IPS-18c (cell line): ENCODE data around the gene POLR2J2.
"Not testable (repeated sequence)": the region's sequence is repeated elsewhere in the genome, so short reads cannot be mapped to it uniquely, and the experiment has no call there.

Experiments
- H3K4me3 ChIP-seq: 2 replicates; pipeline ENCODE4 v1.7.0; 2013; ENCODE audit warnings: low read depth, mild to moderate bottlenecking, low read length, moderate library complexity; ENCODE audit not compliant: insufficient read depth
- H3K9me3 ChIP-seq: one replicate; pipeline ENCODE4 v1.6.1; 2013; ENCODE audit warnings: mild to moderate bottlenecking, low read length, moderate library complexity; ENCODE audit not compliant: control insufficient read depth, insufficient read depth

Gene POLR2J2

GRCh38 chr7:102671166-102671955, at the start of gene POLR2J2:
Gene POLR2J2 (minus strand): TSS chr7:102671663. CDS start chr7:102671601, 62 bp downstream.
- not testable (repeated sequence) for H3K4me3 ChIP-seq, H3K9me3 ChIP-seq

GRCh38 chr7:102718491-102718890, 47.0 kb upstream of the POLR2J2 start:
- H3K4me3 ChIP-seq: not testable (repeated sequence)

GRCh38 chr7:102715718-102716117, 44.3 kb upstream of the POLR2J2 start:
- not testable (repeated sequence) for H3K9me3 ChIP-seq, H3K4me3 ChIP-seq

More at GRCh38 chr7:102718491-102718890, 47.0 kb upstream of the POLR2J2 start:
- H3K9me3 ChIP-seq: not testable (repeated sequence)

GRCh38 chr7:102714774-102715522, 43.5 kb upstream of the POLR2J2 start:
- H3K4me3 ChIP-seq, H3K9me3 ChIP-seq: not testable (repeated sequence)

- not testable (repeated sequence) for H3K4me3 ChIP-seq, H3K9me3 ChIP-seq
Measured at GRCh38 chr7:102713691-102714080, 42.2 kb upstream of the POLR2J2 start.

- H3K4me3 ChIP-seq, H3K9me3 ChIP-seq: not testable (repeated sequence)
Measured at GRCh38 chr7:102713011-102713690, 41.7 kb upstream of the POLR2J2 start.

GRCh38 chr7:102698962-102699750, 27.7 kb upstream of the POLR2J2 start:
- H3K4me3 ChIP-seq, H3K9me3 ChIP-seq: not testable (repeated sequence)

- not testable (repeated sequence) for H3K9me3 ChIP-seq, H3K4me3 ChIP-seq
Measured at GRCh38 chr7:102697642-102698512, 26.4 kb upstream of the POLR2J2 start.

- H3K9me3 ChIP-seq, H3K4me3 ChIP-seq: not testable (repeated sequence)
Measured at GRCh38 chr7:102696009-102696408, 24.5 kb upstream of the POLR2J2 start.

- not testable (repeated sequence) for H3K9me3 ChIP-seq, H3K4me3 ChIP-seq
Measured at GRCh38 chr7:102695033-102695552, 23.6 kb upstream of the POLR2J2 start.

GRCh38 chr7:102694008-102694407, 22.5 kb upstream of the POLR2J2 start:
- H3K4me3 ChIP-seq: not testable (repeated sequence)

GRCh38 chr7:102690602-102691001, 19.1 kb upstream of the POLR2J2 start:
- not testable (repeated sequence) for H3K9me3 ChIP-seq

More at GRCh38 chr7:102694008-102694407, 22.5 kb upstream of the POLR2J2 start:
- not testable (repeated sequence) for H3K9me3 ChIP-seq

GRCh38 chr7:102689436-102690282, 18.2 kb upstream of the POLR2J2 start:
- not testable (repeated sequence) for H3K4me3 ChIP-seq, H3K9me3 ChIP-seq

More at GRCh38 chr7:102690602-102691001, 19.1 kb upstream of the POLR2J2 start:
- H3K4me3 ChIP-seq: not testable (repeated sequence)

- not testable (repeated sequence) for H3K4me3 ChIP-seq, H3K9me3 ChIP-seq
Measured at GRCh38 chr7:102688299-102689036, 17.0 kb upstream of the POLR2J2 start.

- H3K4me3 ChIP-seq, H3K9me3 ChIP-seq: not testable (repeated sequence)
Measured at GRCh38 chr7:102682560-102682959, 11.1 kb upstream of the POLR2J2 start.
